HepG2 (cell line): ENCODE data around the gene ESPNL. TPM values are rescaled to one million over a fixed set of nuclear protein-coding genes. Genes with fewer than 3 reads are reported as not detected.

Experiments used
- ATAC-seq: fragments of 200-7000 bp; cut with Tn5 transposase; 3 replicates; pipeline ENCODE4 v1.9.1; 2020; ENCODE audit warnings: mild to moderate bottlenecking, moderate library complexity
- BruUV-seq: library from RNA; stranded (reverse); fragments of 400-500 nt; replicated peaks from 2 replicates; lab custom pipeline; 2021; lab: Mats Ljungman, UMichigan
- CTCF ChIA-PET: fragments of 300-600 bp; formaldehyde crosslinking; extraction: SDS; loops from one replicate; lab custom pipeline; 2021; ENCODE audit warnings: low total read pairs, inconsistent platforms, low intra/inter-chr PET ratio; lab: Yijun Ruan, JAX
- POLR2A ChIA-PET: fragments of 350-600 bp; sonication (Branson Sonifier 250); formaldehyde crosslinking; loops from one replicate; lab custom pipeline; 2020; ENCODE audit warnings: antibody characterized with exemption, inconsistent platforms; lab: Yijun Ruan, JAX
- DNase-seq: peaks from one replicate; pipeline ENCODE4 v3.0.0-alpha.2; 2015; ENCODE audit warnings: low spot score
- FAIRE-seq: peaks from 3 replicates; lab custom pipeline; 2011; peaks lifted over from hg19 to GRCh38; lab: Jason Lieb, UNC
- H2AFZ ChIP-seq: one replicate; pipeline ENCODE4 v1.6.1; 2011; ENCODE audit warnings: low read length, inconsistent platforms
- H3K27ac ChIP-seq: fragments of 300-600 bp; 3 replicates; pipeline ENCODE4 v1.8.0; 2011; ENCODE audit warnings: mixed run types, mild to moderate bottlenecking, mixed read lengths, low read length, inconsistent platforms; ENCODE audit not compliant: insufficient read depth; ENCODE audit errors: extremely low read length
- H3K27me3 ChIP-seq, 2 experiments: fragments of 200-600 bp in 1 of 2; 2 replicates in 1 of 2; 3 replicates in 1 of 2; pipeline versions ENCODE4 v1.6.0 to v1.8.0; 2011; ENCODE audit warnings: low read length in 2 of 2, mild to moderate bottlenecking in 2 of 2, moderate library complexity in 2 of 2, inconsistent platforms in 1 of 2; ENCODE audit not compliant: insufficient read depth in 2 of 2, control insufficient read depth in 1 of 2
- H3K36me3 ChIP-seq, 2 experiments: fragments of 200-600 bp in 1 of 2; replicated peaks in 1 of 2; 2 replicates in 1 of 2; 3 replicates in 1 of 2; pipeline versions ENCODE4 v1.5.1 to v1.8.0; 2011; ENCODE audit warnings: low read length in 2 of 2, inconsistent platforms in 1 of 2; ENCODE audit not compliant: insufficient read depth in 2 of 2, control insufficient read depth in 1 of 2
- H3K4me1 ChIP-seq: 2 replicates; pipeline ENCODE4 v1.5.1; 2012; ENCODE audit warnings: low read length, inconsistent platforms; ENCODE audit not compliant: insufficient read depth
- H3K4me2 ChIP-seq: 2 replicates; pipeline ENCODE4 v1.6.0; 2011; ENCODE audit warnings: low read depth, low read length, inconsistent platforms
- H3K4me3 ChIP-seq, 3 experiments: fragments of 200-600 bp in 1 of 3; sonication (generic), shearing (Covaris generic) in 1 of 3; replicated peaks in 1 of 3; 2 replicates each; pipeline ENCODE4 v1.5.1; 2011 to 2016; ENCODE audit warnings: low read length in 3 of 3, inconsistent platforms in 2 of 3, low read depth in 2 of 3, mild to moderate bottlenecking in 2 of 3, control low read depth in 1 of 3, mixed read lengths in 1 of 3; ENCODE audit not compliant: insufficient read depth in 1 of 3
- H3K79me2 ChIP-seq: one replicate; pipeline ENCODE4 v1.6.1; 2011; ENCODE audit warnings: low read length, inconsistent platforms; ENCODE audit not compliant: insufficient read depth
- H3K9ac ChIP-seq: 2 replicates; pipeline ENCODE4 v1.6.0; 2011; ENCODE audit warnings: mild to moderate bottlenecking, low read depth, low read length, inconsistent platforms; ENCODE audit not compliant: insufficient read depth
- H3K9me3 ChIP-seq: 2 replicates; pipeline ENCODE4 v1.5.1; 2012; ENCODE audit warnings: mild to moderate bottlenecking, low read length
- H4K20me1 ChIP-seq: 2 replicates; pipeline ENCODE4 v1.6.0; 2011; ENCODE audit warnings: inconsistent platforms, mild to moderate bottlenecking, low read length, moderate library complexity; ENCODE audit not compliant: insufficient read depth
- BATF2 ChIP-seq: sonication (generic); formaldehyde crosslinking; IDR thresholded peaks from 2 replicates; pipeline ENCODE4 v1.8.0; 2022; ENCODE audit warnings: mild to moderate bottlenecking, missing genetic modification reagents, moderate library complexity
- DNMT3B ChIP-seq: conservative IDR thresholded peaks from 2 replicates; pipeline ENCODE4 v1.6.1; 2016; ENCODE audit warnings: missing biosample characterization, control low read depth
- GTF3A ChIP-seq: sonication (generic); formaldehyde crosslinking; conservative IDR thresholded peaks from 2 replicates; pipeline ENCODE4 v1.4.0; 2020; ENCODE audit warnings: mild to moderate bottlenecking, missing genetic modification reagents
- KMT2B ChIP-seq: IDR thresholded peaks from 2 replicates; pipeline ENCODE4 v1.6.1; 2016; ENCODE audit warnings: missing genetic modification reagents, missing compliant biosample characterization
- MXD1 ChIP-seq: sonication (generic); formaldehyde crosslinking; IDR thresholded peaks from 2 replicates; pipeline ENCODE4 v1.4.0; 2020; ENCODE audit warnings: mild to moderate bottlenecking, missing genetic modification reagents
- ZNF350 ChIP-seq: sonication (generic); formaldehyde crosslinking; IDR thresholded peaks from 2 replicates; pipeline ENCODE4 v1.4.0; 2020; ENCODE audit warnings: mild to moderate bottlenecking, low read depth, missing genetic modification reagents, borderline replicate concordance
- ZNF557 ChIP-seq: sonication (generic); formaldehyde crosslinking; IDR thresholded peaks from 2 replicates; pipeline ENCODE4 v1.4.0; 2020; ENCODE audit warnings: missing genetic modification reagents
- ZNF572 ChIP-seq: sonication (generic); formaldehyde crosslinking; IDR thresholded peaks from 2 replicates; pipeline ENCODE4 v1.5.1; 2020; ENCODE audit warnings: mild to moderate bottlenecking, missing genetic modification reagents
- WGBS: methylation state at CpG from one replicate; pipeline ENCODE4 v1.1.6; 2017; ENCODE audit warnings: low lambda C conversion rate; 5-methylcytosine and 5-hydroxymethylcytosine counted together
- in situ Hi-C: cut with HindIII; loops from 2 replicates; pipeline ENCODE4 v1.10.0; 2017; ENCODE audit warnings: low pct_unique_long_range_greater_than_20kb; ENCODE audit not compliant: extremely low pct_ligation_motif_present
- intact Hi-C: fragments of 100-400 bp; cut with micrococcal nuclease; formaldehyde crosslinking; loops from one replicate; pipeline ENCODE4 v1.10.0; 2022; ENCODE audit not compliant: unreplicated experiment
- polyA plus RNA-seq, 8 experiments: library from polyadenylated mRNA; depleted of rRNA in 3 of 8; stranded (reverse) in 7 of 8; unstranded in 1 of 8; fragments of >200 nt; fragmentation: Illumina TruSeq in 4 of 8; extraction: Trizol in 4 of 8; gene quantifications; 2 replicates each; pipeline versions ENCODE4 v1.2.1 to v1.2.3, GENCODE V29; 2011 to 2016; ENCODE audit warnings: low read depth in 4 of 8, missing spikeins in 1 of 8, mixed read lengths in 1 of 8; ENCODE audit not compliant: insufficient read depth in 1 of 8
- total RNA-seq, 5 experiments: library from RNA; depleted of rRNA; stranded (reverse); fragments of >200 nt; fragmentation: Illumina TruSeq; extraction: Trizol; gene quantifications; 2 replicates each; pipeline ENCODE4 v1.2.3, GENCODE V29; 2016; ENCODE audit warnings: low read depth in 1 of 5

ESPNL gene
- total and polyA plus RNA-seq, 2 of the 13 experiments (the other 11 are each of a cell fraction or from before 2014, with no cell fraction given) = 0.45 to 0.80 TPM

GRCh38 chr2:238164906-238165287, 64.8 kb downstream of the ESPNL start:
- H3K9ac ChIP-seq = no peak overlapping the region
- H3K36me3 ChIP-seq = peaks cover 7 to 12% of the 10 kb centered on the region in 2 experiments; a peak in 4 of 5 replicates
- no peaks in the 10 kb centered on the region for H3K79me2 ChIP-seq
- ChIA-PET POLR2A (no interaction called here), CTCF (no interaction called here)
- DNase-seq (no peak), ATAC-seq (no peak), FAIRE-seq (no peak)
- intact Hi-C loops = no loop called here
- no peaks in the 10 kb centered on the region for H4K20me1 ChIP-seq
- peaks cover 22 to 44% of the 10 kb centered on the region in 2 experiments for H3K27me3 ChIP-seq
- no peak overlapping the region for H3K4me2 ChIP-seq
- H3K4me1 ChIP-seq = peaks cover 28% of the 10 kb centered on the region
- no peak overlapping the region for H2AFZ ChIP-seq
- no peak overlapping the region for H3K4me3 ChIP-seq
- H3K27ac ChIP-seq = no peak overlapping the region
- no peaks in the 10 kb centered on the region for H3K9me3 ChIP-seq
- TF ChIP-seq ZNF350 (CRISPR knock-in tag) (no peak), BATF2 (CRISPR knock-in tag) (no peak), KMT2B (CRISPR knock-in tag) (no peak), DNMT3B (CRISPR knock-in tag) (no peak), ZNF572 (no peak), GTF3A (no peak), MXD1 (no peak)
- 69% methylated on average over 8 of the region's 8 CpGs for WGBS
- no TSS peak for BruUV-seq
- in situ Hi-C loops = no loop called here

GRCh38 chr2:238165288-238165921, 65.3 kb downstream of the ESPNL start:
- no peaks in the 10 kb centered on the region for H3K9me3 ChIP-seq
- H3K4me3 ChIP-seq = no peak overlapping the region
- 81% methylated on average over 4 of the region's 12 CpGs for WGBS
- intact Hi-C loops = no loop called here
- H4K20me1 ChIP-seq = no peaks in the 10 kb centered on the region
- no peak overlapping the region for H2AFZ ChIP-seq
- peaks cover 19 to 39% of the 10 kb centered on the region in 2 experiments for H3K27me3 ChIP-seq
- ATAC-seq (no peak), FAIRE-seq (no peak), DNase-seq (no peak)
- no peak overlapping the region for H3K9ac ChIP-seq
- H3K27ac ChIP-seq = no peak overlapping the region
- H3K4me1 ChIP-seq = peaks cover 23% of the 10 kb centered on the region
- BruUV-seq = no TSS peak
- in situ Hi-C loops = no loop called here
- H3K4me2 ChIP-seq = no peak overlapping the region
- H3K79me2 ChIP-seq = no peaks in the 10 kb centered on the region
- TF ChIP-seq ZNF557 (CRISPR knock-in tag) = no peak
- peaks cover 8 to 17% of the 10 kb centered on the region in 2 experiments; a peak in 4 of 5 replicates for H3K36me3 ChIP-seq
- CTCF ChIA-PET = no interaction called here
- POLR2A ChIA-PET = no interaction called here
